Stimulated activated naive B cell treated with anti-CD40 and anti-IgM and Interleukin-4, amounts not matched to agents 10 μg/mL and 1 μg/mL and 100 μg/mL, for 72 hours (primary cell): ENCODE data around the gene RRAS2.
"Not testable (repeated sequence)": the region's sequence is repeated elsewhere in the genome, so short reads cannot be mapped to it uniquely, and the experiment has no call there.

Experiments used
- ATAC-seq, 2 donors: fragments of 150-1000 bp; cut with Tn5 transposase; replicated peaks; 2 replicates each; pipeline ENCODE4 v1.10.0; 2021; ENCODE audit warnings: moderate library complexity in 1 of 2
- DNase-seq: peaks from one replicate; pipeline ENCODE4 v3.0.0; 2021
- H3K27ac Mint-ChIP-seq: one replicate; pipeline ENCODE4 v1.8.0; 2022; ENCODE audit warnings: mild to moderate bottlenecking, mixed read lengths
- H3K27me3 Mint-ChIP-seq, 2 donors: one replicate each; pipeline ENCODE4 v1.8.0; 2022; ENCODE audit warnings: mixed read lengths in 2 of 2
- H3K36me3 Mint-ChIP-seq, 2 donors: one replicate each; pipeline ENCODE4 v1.8.0; 2022; ENCODE audit warnings: mixed read lengths in 2 of 2, mild to moderate bottlenecking in 1 of 2
- H3K4me1 Mint-ChIP-seq, 2 donors: one replicate each; pipeline ENCODE4 v1.8.0; 2022; ENCODE audit warnings: mixed read lengths in 2 of 2, mild to moderate bottlenecking in 1 of 2
- H3K4me3 Mint-ChIP-seq, 2 donors: one replicate each; pipeline ENCODE4 v1.8.0; 2022; ENCODE audit warnings: mild to moderate bottlenecking in 2 of 2, mixed read lengths in 2 of 2, moderate library complexity in 1 of 2
- H3K9me3 Mint-ChIP-seq, 2 donors: one replicate each; pipeline ENCODE4 v1.8.0; 2022; ENCODE audit warnings: mixed read lengths in 2 of 2, mild to moderate bottlenecking in 1 of 2

Gene RRAS2

GRCh38 chr11:14290422-14290821 is 68.6 kb downstream of the RRAS2 start:
- H3K4me1 Mint-ChIP-seq = peaks cover 19 to 30% of the 10 kb centered on the region in 2 donors
- H3K27ac Mint-ChIP-seq = no peak overlapping the region

GRCh38 chr11:14288189-14288935 is 70.6 kb downstream of the RRAS2 start:
- DNase-seq = no peak
- Mint-ChIP-seq H3K9me3 (no peaks in the 10 kb centered on the region), H3K4me3 (peak overlapping the region in 1 of 2 donors; percentile 21), H3K27ac (peak overlapping the region; percentile 68), H3K36me3 (peaks cover 28 to 47% of the 10 kb centered on the region in 2 donors), H3K27me3 (no peaks in the 10 kb centered on the region), H3K4me1 (peaks cover 19 to 30% of the 10 kb centered on the region in 2 donors)
- peak; percentile 48 to 72 for ATAC-seq

More at GRCh38 chr11:14290422-14290821, 68.6 kb downstream of the RRAS2 start:
- Mint-ChIP-seq H3K9me3 (no peaks in the 10 kb centered on the region), H3K36me3 (peaks cover 34 to 46% of the 10 kb centered on the region in 2 donors), H3K4me3 (no peak overlapping the region), H3K27me3 (no peaks in the 10 kb centered on the region)
- ATAC-seq = peak; percentile 68 to 75
- no peak for DNase-seq

GRCh38 chr11:14278869-14279268 is 80.1 kb downstream of the RRAS2 start:
- not testable (repeated sequence) for H3K9me3 Mint-ChIP-seq, H3K4me3 Mint-ChIP-seq, ATAC-seq, H3K27ac Mint-ChIP-seq, H3K27me3 Mint-ChIP-seq, DNase-seq
- Mint-ChIP-seq H3K36me3 (peaks cover 28 to 41% of the 10 kb centered on the region in 2 donors), H3K4me1 (peaks cover 14 to 19% of the 10 kb centered on the region in 2 donors)

GRCh38 chr11:14275076-14275475 is 83.9 kb downstream of the RRAS2 start:
- H3K36me3 Mint-ChIP-seq = peaks cover 29 to 50% of the 10 kb centered on the region in 2 donors
- DNase-seq = no peak
- no peak overlapping the region for H3K4me3 Mint-ChIP-seq
- ATAC-seq = no peak
- peaks cover 2 to 8% of the 10 kb centered on the region in 2 donors for H3K9me3 Mint-ChIP-seq
- peaks cover 32 to 44% of the 10 kb centered on the region in 2 donors for H3K4me1 Mint-ChIP-seq
- peak overlapping the region; percentile 42 for H3K27ac Mint-ChIP-seq
- H3K27me3 Mint-ChIP-seq = no peaks in the 10 kb centered on the region

- peaks cover 2 to 8% of the 10 kb centered on the region in 2 donors for H3K9me3 Mint-ChIP-seq
- H3K36me3 Mint-ChIP-seq = peaks cover 29 to 47% of the 10 kb centered on the region in 2 donors
- no peak for ATAC-seq
- H3K27ac Mint-ChIP-seq = no peak overlapping the region
- H3K4me3 Mint-ChIP-seq = no peak overlapping the region
- H3K4me1 Mint-ChIP-seq = peaks cover 34 to 49% of the 10 kb centered on the region in 2 donors
- H3K27me3 Mint-ChIP-seq = no peaks in the 10 kb centered on the region
- DNase-seq = no peak
Measured at GRCh38 chr11:14273895-14274294, 85.1 kb downstream of the RRAS2 start.

GRCh38 chr11:14270690-14271542 is 88.1 kb downstream of the RRAS2 start:
- DNase-seq = no peak
- Mint-ChIP-seq H3K9me3 (peaks cover 0 to 8% of the 10 kb centered on the region in 2 donors), H3K36me3 (peaks cover 23 to 56% of the 10 kb centered on the region in 2 donors), H3K4me3 (peak overlapping the region; percentile 42 to 59), H3K27me3 (no peaks in the 10 kb centered on the region), H3K4me1 (peaks cover 22 to 30% of the 10 kb centered on the region in 2 donors), H3K27ac (peak overlapping the region; percentile 28)
- peak; percentile 84 to 88 for ATAC-seq

- Mint-ChIP-seq H3K9me3 (peaks cover 2 to 13% of the 10 kb centered on the region in 2 donors), H3K27me3 (no peaks in the 10 kb centered on the region), H3K4me1 (peaks cover 24 to 30% of the 10 kb centered on the region in 2 donors), H3K27ac (peak overlapping the region; percentile 16), H3K4me3 (no peak overlapping the region), H3K36me3 (peaks cover 22 to 57% of the 10 kb centered on the region in 2 donors)
- no peak for DNase-seq
- peak; percentile 64 to 85 for ATAC-seq
Measured at GRCh38 chr11:14269692-14270573, 89.0 kb downstream of the RRAS2 start.

GRCh38 chr11:14267861-14268635 is 90.9 kb downstream of the RRAS2 start:
- DNase-seq = no peak
- Mint-ChIP-seq H3K4me3 (no peak overlapping the region), H3K4me1 (peaks cover 25 to 30% of the 10 kb centered on the region in 2 donors), H3K9me3 (peaks cover 2 to 16% of the 10 kb centered on the region in 2 donors), H3K27ac (no peak overlapping the region), H3K27me3 (no peaks in the 10 kb centered on the region), H3K36me3 (peaks cover 14 to 51% of the 10 kb centered on the region in 2 donors)
- no peak for ATAC-seq

- Mint-ChIP-seq H3K4me3 (no peak overlapping the region), H3K4me1 (peaks cover 17 to 21% of the 10 kb centered on the region in 2 donors), H3K9me3 (peaks cover 4 to 9% of the 10 kb centered on the region in 2 donors), H3K36me3 (peaks cover 18 to 46% of the 10 kb centered on the region in 2 donors), H3K27me3 (no peaks in the 10 kb centered on the region), H3K27ac (no peak overlapping the region)
- DNase-seq (no peak), ATAC-seq (no peak)
Measured at GRCh38 chr11:14266622-14267021, 92.4 kb downstream of the RRAS2 start.

GRCh38 chr11:14264966-14265365 is 94.0 kb downstream of the RRAS2 start:
- H3K4me1 Mint-ChIP-seq = peaks cover 4 to 6% of the 10 kb centered on the region in 2 donors
- peaks cover 16 to 41% of the 10 kb centered on the region in 2 donors for H3K36me3 Mint-ChIP-seq
- H3K27me3 Mint-ChIP-seq = no peaks in the 10 kb centered on the region
- no peak overlapping the region for H3K27ac Mint-ChIP-seq
- H3K9me3 Mint-ChIP-seq = peaks cover 4 to 8% of the 10 kb centered on the region in 2 donors
- ATAC-seq (no peak), DNase-seq (no peak)
- no peak overlapping the region for H3K4me3 Mint-ChIP-seq

- Mint-ChIP-seq H3K36me3 (peaks cover 15 to 32% of the 10 kb centered on the region in 2 donors), H3K9me3 (peaks cover 4 to 8% of the 10 kb centered on the region in 2 donors), H3K4me1 (peaks cover 0 to 10% of the 10 kb centered on the region in 2 donors), H3K27ac (peak overlapping the region; percentile 67), H3K27me3 (no peaks in the 10 kb centered on the region), H3K4me3 (no peak overlapping the region)
- no peak for ATAC-seq
- DNase-seq = no peak
Measured at GRCh38 chr11:14262271-14262846, 96.6 kb downstream of the RRAS2 start.

- Mint-ChIP-seq H3K27ac (no peak overlapping the region), H3K27me3 (no peaks in the 10 kb centered on the region), H3K4me3 (no peak overlapping the region), H3K4me1 (peaks cover 0 to 10% of the 10 kb centered on the region in 2 donors), H3K36me3 (peaks cover 13 to 21% of the 10 kb centered on the region in 2 donors), H3K9me3 (peaks cover 4 to 8% of the 10 kb centered on the region in 2 donors)
- ATAC-seq (no peak), DNase-seq (no peak)
Measured at GRCh38 chr11:14261066-14261465, 97.9 kb downstream of the RRAS2 start.

GRCh38 chr11:14259878-14260277 is 99.1 kb downstream of the RRAS2 start:
- H3K27ac Mint-ChIP-seq = no peak overlapping the region
- peaks cover 2 to 4% of the 10 kb centered on the region in 2 donors for H3K9me3 Mint-ChIP-seq
- no peak overlapping the region for H3K4me3 Mint-ChIP-seq
- H3K36me3 Mint-ChIP-seq = peaks cover 7 to 9% of the 10 kb centered on the region in 2 donors
- H3K4me1 Mint-ChIP-seq = peaks cover 0 to 6% of the 10 kb centered on the region in 2 donors
- DNase-seq (no peak), ATAC-seq (peak; percentile 16 to 18)
- no peaks in the 10 kb centered on the region for H3K27me3 Mint-ChIP-seq
